Fibroblast of skin of left quadriceps (primary cell): Measurements from ENCODE around the gene COL27A1.

Source experiments
- DNase-seq, 2 experiments: peaks; one replicate each; pipeline ENCODE4 v3.0.0-alpha.2; 2013; ENCODE audit warnings: low read depth in 2 of 2

COL27A1 gene

GRCh38 chr9:114206221-114206789 is 51.0 kb downstream of the COL27A1 start:
- DNase-seq, result no peak

- DNase-seq, result no peak
Observed at GRCh38 chr9:114207034-114207810, 51.9 kb downstream of the COL27A1 start.

- no peak for DNase-seq
Observed at GRCh38 chr9:114207845-114208244, 52.5 kb downstream of the COL27A1 start.

- no peak for DNase-seq
Observed at GRCh38 chr9:114209151-114209550, 53.8 kb downstream of the COL27A1 start.

GRCh38 chr9:114210136-114210535 is 54.8 kb downstream of the COL27A1 start:
- DNase-seq, result no peak

GRCh38 chr9:114210691-114211276 is 55.4 kb downstream of the COL27A1 start:
- no peak for DNase-seq

GRCh38 chr9:114212826-114213225 is 57.5 kb downstream of the COL27A1 start:
- DNase-seq, result no peak

GRCh38 chr9:114213566-114213965 is 58.2 kb downstream of the COL27A1 start:
- DNase-seq, result no peak

GRCh38 chr9:114214181-114214580 is 58.8 kb downstream of the COL27A1 start:
- DNase-seq, result peak in 1 of 2 experiments; percentile 44

- DNase-seq, result no peak
Observed at GRCh38 chr9:114214686-114215414, 59.5 kb downstream of the COL27A1 start.

GRCh38 chr9:114216081-114216480 is 60.7 kb downstream of the COL27A1 start:
- DNase-seq, result no peak

GRCh38 chr9:114216976-114217375 is 61.6 kb downstream of the COL27A1 start:
- DNase-seq, result no peak

- no peak for DNase-seq
Observed at GRCh38 chr9:114218264-114219120, 63.2 kb downstream of the COL27A1 start.

GRCh38 chr9:114220061-114220541 is 64.8 kb downstream of the COL27A1 start:
- no peak for DNase-seq

- DNase-seq, result no peak
Observed at GRCh38 chr9:114221706-114222465, 66.5 kb downstream of the COL27A1 start.

- no peak for DNase-seq
Observed at GRCh38 chr9:114223564-114224246, 68.4 kb downstream of the COL27A1 start.

GRCh38 chr9:114224247-114224610 is 68.9 kb downstream of the COL27A1 start:
- no peak for DNase-seq

GRCh38 chr9:114225561-114226212 is 70.3 kb downstream of the COL27A1 start:
- DNase-seq, result peak in 1 of 2 experiments; percentile 48

GRCh38 chr9:114226246-114227055 is 71.1 kb downstream of the COL27A1 start:
- no peak for DNase-seq
